Measurements from ENCODE around the gene UBXN7.

DNA sequence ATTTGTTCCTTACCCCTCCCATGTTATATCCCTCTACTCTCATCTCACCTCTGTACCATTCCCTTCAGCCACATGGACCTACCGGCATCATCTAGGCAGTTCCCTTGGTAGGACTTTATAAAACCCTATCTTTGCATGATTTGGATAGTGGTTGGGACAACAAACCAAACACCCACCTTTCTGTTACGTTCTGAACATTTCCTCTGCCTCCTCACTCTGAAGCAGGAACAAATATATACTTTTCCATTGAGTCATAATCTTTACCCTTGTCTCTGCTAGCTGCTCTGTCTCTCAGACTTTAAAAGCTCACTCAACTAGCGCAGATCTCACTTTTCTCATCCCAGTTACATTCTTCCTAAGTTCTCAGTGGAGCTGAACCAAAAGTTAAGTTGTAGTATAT lies 17.8 kb downstream of the UBXN7 start:
- TF ChIP-seq, protein P1, sequence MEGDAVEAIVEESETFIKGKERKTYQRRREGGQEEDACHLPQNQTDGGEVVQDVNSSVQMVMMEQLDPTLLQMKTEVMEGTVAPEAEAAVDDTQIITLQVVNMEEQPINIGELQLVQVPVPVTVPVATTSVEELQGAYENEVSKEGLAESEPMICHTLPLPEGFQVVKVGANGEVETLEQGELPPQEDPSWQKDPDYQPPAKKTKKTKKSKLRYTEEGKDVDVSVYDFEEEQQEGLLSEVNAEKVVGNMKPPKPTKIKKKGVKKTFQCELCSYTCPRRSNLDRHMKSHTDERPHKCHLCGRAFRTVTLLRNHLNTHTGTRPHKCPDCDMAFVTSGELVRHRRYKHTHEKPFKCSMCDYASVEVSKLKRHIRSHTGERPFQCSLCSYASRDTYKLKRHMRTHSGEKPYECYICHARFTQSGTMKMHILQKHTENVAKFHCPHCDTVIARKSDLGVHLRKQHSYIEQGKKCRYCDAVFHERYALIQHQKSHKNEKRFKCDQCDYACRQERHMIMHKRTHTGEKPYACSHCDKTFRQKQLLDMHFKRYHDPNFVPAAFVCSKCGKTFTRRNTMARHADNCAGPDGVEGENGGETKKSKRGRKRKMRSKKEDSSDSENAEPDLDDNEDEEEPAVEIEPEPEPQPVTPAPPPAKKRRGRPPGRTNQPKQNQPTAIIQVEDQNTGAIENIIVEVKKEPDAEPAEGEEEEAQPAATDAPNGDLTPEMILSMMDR (conservative IDR thresholded peaks at IDR 0.05), result no peak
- no peak for TF ChIP-seq EZH2 (IDR thresholded peaks at IDR 0.05; ENCODE audit: low read depth)
